H1 (cell line): ENCODE results near the gene THBD. TPM values are rescaled to one million over a fixed set of nuclear protein-coding genes. Genes with fewer than 3 reads are reported as not detected.

Source experiments
- CTCF ChIA-PET: fragments of 300-600 bp; sonication (Branson Sonifier 250); formaldehyde crosslinking; loops from one replicate; lab custom pipeline; 2021; ENCODE audit not compliant: partially characterized antibody; lab: Charles Lee
- POLR2A ChIA-PET: fragments of 300-600 bp; sonication (Branson Sonifier 250); formaldehyde crosslinking; loops from one replicate; lab custom pipeline; 2021; ENCODE audit warnings: inconsistent platforms; ENCODE audit not compliant: partially characterized antibody; lab: Charles Lee
- DNase-seq, 2 experiments: peaks; one replicate each; pipeline versions ENCODE4 v3.0.0 to v3.0.0-alpha.2; 2010 to 2022; ENCODE audit warnings: low spot score in 2 of 2, low read depth in 1 of 2, mixed read lengths in 1 of 2
- FAIRE-seq: peaks from 2 replicates; lab custom pipeline; 2011; peaks lifted over from hg19 to GRCh38; lab: Jason Lieb, UNC
- H2AFZ ChIP-seq: 2 replicates; pipeline ENCODE4 v1.8.1; 2012; ENCODE audit warnings: low read length, inconsistent platforms
- H2AK5ac ChIP-seq: 2 replicates; pipeline ENCODE4 v1.6.1; 2013; ENCODE audit warnings: low read depth, low read length
- H2BK120ac ChIP-seq: replicated peaks from 2 replicates; pipeline ENCODE3; 2013; ENCODE audit warnings: low read depth, low read length, inconsistent platforms
- H2BK12ac ChIP-seq: 2 replicates; pipeline ENCODE4 v1.6.1; 2013; ENCODE audit warnings: low read depth, low read length
- H2BK15ac ChIP-seq: 2 replicates; pipeline ENCODE4 v1.6.1; 2013; ENCODE audit warnings: low read length
- H2BK20ac ChIP-seq: 2 replicates; pipeline ENCODE4 v1.6.1; 2013; ENCODE audit warnings: low read length
- H2BK5ac ChIP-seq: 2 replicates; pipeline ENCODE4 v1.6.1; 2013; ENCODE audit warnings: low read depth, low read length
- H3K14ac ChIP-seq: 2 replicates; pipeline ENCODE4 v1.6.1; 2013; ENCODE audit warnings: inconsistent platforms; ENCODE audit not compliant: insufficient read length
- H3K18ac ChIP-seq: 2 replicates; pipeline ENCODE4 v1.6.1; 2013; ENCODE audit warnings: low read length; ENCODE audit errors: extremely low read depth
- H3K23ac ChIP-seq: 2 replicates; pipeline ENCODE4 v1.6.1; 2013; ENCODE audit warnings: inconsistent platforms; ENCODE audit not compliant: insufficient read length
- H3K23me2 ChIP-seq: 2 replicates; pipeline ENCODE4 v1.6.1; 2013; ENCODE audit warnings: low read depth, low read length
- H3K27ac ChIP-seq: 2 replicates; pipeline ENCODE4 v1.6.1; 2011; ENCODE audit warnings: low read depth, low read length, inconsistent platforms
- H3K27me3 ChIP-seq, 4 experiments: replicated peaks in 1 of 4; 1 replicate in 1 of 4; 2 replicates in 3 of 4; pipeline versions ENCODE4 v1.6.1 to v1.8.1; 2011 to 2013; ENCODE audit warnings: low read length in 3 of 4, mild to moderate bottlenecking in 3 of 4, inconsistent platforms in 2 of 4, mixed read lengths in 2 of 4, moderate library complexity in 1 of 4; ENCODE audit not compliant: control insufficient read depth in 3 of 4, insufficient read depth in 3 of 4; ENCODE audit errors: extremely low read depth in 1 of 4
- H3K36me3 ChIP-seq, 4 experiments: 2 replicates each; pipeline versions ENCODE4 v1.6.1 to v1.8.1; 2011 to 2013; ENCODE audit warnings: mild to moderate bottlenecking in 4 of 4, low read length in 3 of 4, moderate library complexity in 2 of 4, control low read depth in 1 of 4, inconsistent platforms in 1 of 4; ENCODE audit not compliant: insufficient read depth in 4 of 4, control insufficient read depth in 2 of 4
- H3K4ac ChIP-seq: replicated peaks from 2 replicates; pipeline ENCODE3; 2013; ENCODE audit warnings: low read length, low read depth, mixed read lengths, inconsistent platforms; ENCODE audit not compliant: insufficient read length
- H3K4me1 ChIP-seq, 4 experiments: replicated peaks in 1 of 4; 1 replicate in 1 of 4; 2 replicates in 3 of 4; pipeline versions ENCODE4 v1.6.1 to v1.8.1; 2011 to 2013; ENCODE audit warnings: low read length in 3 of 4, inconsistent platforms in 2 of 4, mixed read lengths in 1 of 4; ENCODE audit not compliant: insufficient read depth in 4 of 4, control insufficient read depth in 3 of 4
- H3K4me2 ChIP-seq, 2 experiments: 2 replicates each; pipeline versions ENCODE4 v1.6.1 to v1.8.1; 2011 to 2013; ENCODE audit warnings: low read depth in 2 of 2, low read length in 2 of 2, control low read depth in 1 of 2, inconsistent platforms in 1 of 2, mild to moderate bottlenecking in 1 of 2; ENCODE audit not compliant: insufficient read depth in 1 of 2
- H3K4me3 ChIP-seq, 4 experiments: fragments of 200-600, 300-600 bp in 1 of 4; sonication (generic), shearing (Covaris generic), sonication (Bioruptor Twin) in 1 of 4; 2 replicates each; pipeline versions ENCODE4 v1.5.1 to v1.8.1; 2011 to 2016; ENCODE audit warnings: low read length in 4 of 4, low read depth in 3 of 4, control low read depth in 2 of 4, inconsistent platforms in 2 of 4, mild to moderate bottlenecking in 2 of 4, mixed read lengths in 1 of 4, moderate library complexity in 1 of 4; ENCODE audit not compliant: insufficient read depth in 2 of 4; ENCODE audit errors: extremely low read depth in 1 of 4
- H3K56ac ChIP-seq: replicated peaks from 2 replicates; pipeline ENCODE3; 2013; ENCODE audit warnings: low read depth, mild to moderate bottlenecking, mixed read lengths, low read length, inconsistent platforms; ENCODE audit not compliant: insufficient read length
- H3K79me1 ChIP-seq: 2 replicates; pipeline ENCODE4 v1.6.1; 2013; ENCODE audit warnings: low read depth, low read length, control low read depth
- H3K79me2 ChIP-seq, 2 experiments: 2 replicates each; pipeline versions ENCODE4 v1.6.1 to v1.8.1; 2012 to 2013; ENCODE audit warnings: low read length in 2 of 2, mild to moderate bottlenecking in 2 of 2, inconsistent platforms in 1 of 2; ENCODE audit not compliant: insufficient read depth in 2 of 2, control insufficient read depth in 1 of 2
- H3K9ac ChIP-seq, 4 experiments: replicated peaks in 1 of 4; 1 replicate in 1 of 4; 2 replicates in 3 of 4; pipeline versions ENCODE4 v1.6.1 to v1.8.1; 2011 to 2013; ENCODE audit warnings: low read depth in 3 of 4, low read length in 3 of 4, control low read depth in 2 of 4, mild to moderate bottlenecking in 2 of 4, moderate library complexity in 2 of 4, inconsistent platforms in 1 of 4; ENCODE audit errors: extremely low read depth in 1 of 4
- H3K9me3 ChIP-seq, 2 experiments: 2 replicates each; pipeline versions ENCODE4 v1.6.1 to v1.8.1; 2012 to 2013; ENCODE audit warnings: mild to moderate bottlenecking in 2 of 2, moderate library complexity in 2 of 2, control low read depth in 1 of 2, inconsistent platforms in 1 of 2, low read depth in 1 of 2, low read length in 1 of 2, mixed read lengths in 1 of 2; ENCODE audit not compliant: insufficient read depth in 2 of 2
- H4K20me1 ChIP-seq, 2 experiments: replicated peaks in 1 of 2; 2 replicates each; pipeline versions ENCODE3 to v1.8.1; 2011 to 2013; ENCODE audit warnings: inconsistent platforms in 2 of 2, low read length in 2 of 2, mild to moderate bottlenecking in 1 of 2; ENCODE audit not compliant: insufficient read depth in 2 of 2, control insufficient read depth in 1 of 2
- H4K5ac ChIP-seq: 2 replicates; pipeline ENCODE4 v1.6.1; 2013; ENCODE audit warnings: low read length, low read depth, mixed read lengths, inconsistent platforms; ENCODE audit not compliant: insufficient read length
- H4K8ac ChIP-seq: 2 replicates; pipeline ENCODE4 v1.8.0; 2013; ENCODE audit warnings: mild to moderate bottlenecking, moderate library complexity, low read length, inconsistent platforms; ENCODE audit not compliant: insufficient read depth; ENCODE audit errors: extremely low read depth
- H4K91ac ChIP-seq: replicated peaks from 2 replicates; pipeline ENCODE3; 2013; ENCODE audit warnings: low read length, mixed read lengths, inconsistent platforms; ENCODE audit not compliant: insufficient read length
- CBX8 ChIP-seq: fragments of 300-800, 300-1000 bp; sonication (generic); IDR thresholded peaks from 2 replicates; pipeline ENCODE4 v1.7.1; 2016; ENCODE audit warnings: low read depth, low read length, borderline replicate concordance
- KDM5A ChIP-seq: fragments of 200-600 bp; IDR thresholded peaks from 2 replicates; pipeline ENCODE4 v1.7.1; 2012; ENCODE audit warnings: mild to moderate bottlenecking, low read length, inconsistent platforms, mixed read lengths
- WGBS, 2 experiments: shearing (Covaris generic) in 1 of 2; methylation state at CpG; one replicate each; pipeline versions ENCODE4 v1.1.6 to v1.1.7; 2013 to 2015; ENCODE audit warnings: low lambda C conversion rate in 2 of 2, mixed read lengths in 2 of 2, inconsistent platforms in 1 of 2, low coverage in 1 of 2, missing lambda C conversion rate in 1 of 2; ENCODE audit not compliant: insufficient replicate concordance in 2 of 2, insufficient coverage in 1 of 2, insufficient read length in 1 of 2; ENCODE audit errors: extremely low coverage in 1 of 2, missing lambda C conversion rate in 1 of 2; 5-methylcytosine and 5-hydroxymethylcytosine counted together
- polyA plus RNA-seq, 7 experiments: library from polyadenylated mRNA; depleted of rRNA in 3 of 7; stranded (reverse) in 5 of 7; unstranded in 2 of 7; fragments of >200 nt in 5 of 7; fragments of 200-250 nt in 2 of 7; gene quantifications; 1 replicate in 5 of 7; 2 replicates in 1 of 7; 4 replicates in 1 of 7; pipeline versions ENCODE4 v1.2.1 to v1.2.3, GENCODE V29; 2011 to 2013; ENCODE audit warnings: missing spikeins in 2 of 7, mixed read lengths in 2 of 7
- total RNA-seq: library from RNA; stranded (reverse); fragmentation: NEBNext Ultra II Directional; extraction: Animal tissue kit (Norgen Biotek cat#: 25700); gene quantifications from 2 replicates; pipeline ENCODE4 v1.2.1, GENCODE V29; 2021

THBD gene
- total and polyA plus RNA-seq, 2 of the 8 experiments (the other 6 are each of a cell fraction or from before 2014, with no cell fraction given): 0.21 to 0.43 TPM

DNA sequence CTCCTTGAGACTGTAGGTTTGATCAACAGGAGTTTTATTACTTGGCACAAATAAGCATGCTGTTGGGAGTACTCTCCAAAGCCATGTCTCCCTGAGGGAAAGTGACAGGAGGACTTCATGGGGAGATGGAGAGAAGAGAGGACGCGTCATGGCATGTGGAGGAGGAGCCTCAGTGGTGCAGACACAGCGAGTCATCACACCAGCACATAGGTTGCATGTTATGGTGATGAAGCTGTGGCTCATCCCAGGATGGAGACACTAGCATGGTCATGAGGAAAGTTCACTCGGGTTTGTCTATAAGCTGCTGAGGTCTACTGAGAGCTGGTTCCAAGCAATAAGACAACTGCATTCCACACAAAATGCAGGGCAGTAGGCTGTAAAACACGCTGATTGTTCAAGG is 27.5 kb downstream of the THBD start:
- ChIA-PET POLR2A (no interaction called here), CTCF (interaction anchor here (0.8 to 2.0 kb wide), 9 partner anchors 11 to 330 kb away, joined by 3 to 5 read pairs (median 4); no protein-coding TSS in a partner anchor)
- H3K4ac ChIP-seq: no peak overlapping the region
- H3K36me3 ChIP-seq: no peaks in the 10 kb centered on the region
- H2BK5ac ChIP-seq: no peak overlapping the region
- no peak for DNase-seq
- H2BK15ac ChIP-seq: no peak overlapping the region
- no peak overlapping the region for H3K23ac ChIP-seq
- no peak overlapping the region for H4K5ac ChIP-seq
- H3K79me1 ChIP-seq: no peaks in the 10 kb centered on the region
- H3K27me3 ChIP-seq: no peaks in the 10 kb centered on the region; a peak in 1 of 7 replicates
- no peaks in the 10 kb centered on the region for H3K9me3 ChIP-seq
- 0 out of 2 replicates have a peak, but pooled peaks cover 1% of the 10 kb centered on the region for H3K23me2 ChIP-seq
- no peak overlapping the region for H2AFZ ChIP-seq
- no peak overlapping the region for H3K4me2 ChIP-seq
- no peak overlapping the region for H3K18ac ChIP-seq
- no peak overlapping the region for H2AK5ac ChIP-seq
- H3K9ac ChIP-seq: no peak overlapping the region
- no peak for FAIRE-seq
- no peaks in the 10 kb centered on the region for H4K20me1 ChIP-seq
- H3K14ac ChIP-seq: no peak overlapping the region
- no peak overlapping the region for H3K56ac ChIP-seq
- no peak overlapping the region for H3K4me3 ChIP-seq
- H3K79me2 ChIP-seq: no peaks in the 10 kb centered on the region
- H3K4me1 ChIP-seq: no peaks in the 10 kb centered on the region
- no peak overlapping the region for H2BK12ac ChIP-seq
- H3K27ac ChIP-seq: no peak overlapping the region
- no peak overlapping the region for H4K91ac ChIP-seq
- no peak overlapping the region for H4K8ac ChIP-seq
- 84% methylated on average over 5 of the region's 5 CpGs; no CpG with 5 or more reads in 1 of the 2 experiments for WGBS, 2 experiments
- H2BK20ac ChIP-seq: no peak overlapping the region
- no peak overlapping the region for H2BK120ac ChIP-seq
- TF ChIP-seq CBX8 (no peak), KDM5A (no peak)
